ENCODE results near the gene CCDC24.

GRCh38 chr1:43997295-43997999 lies 6.0 kb downstream of the CCDC24 start:
- TF ChIP-seq CTCF (IDR thresholded peaks at IDR 0.05; ENCODE audit: insufficient read depth, low read depth, low read length) (no peak), EZH2 (IDR thresholded peaks at IDR 0.05; ENCODE audit: insufficient read depth, low read length) (no peak)
